DMS 273 (cell line): Measurements from ENCODE around the gene WTAP.
"Not testable (repeated sequence)": the region's sequence is repeated elsewhere in the genome, so short reads cannot be mapped to it uniquely, and the experiment has no call there.

Source experiments
- DNase-seq: peaks from one replicate; lab custom pipeline; 2025; ENCODE audit not compliant: unreplicated experiment; lab: John Stamatoyannopoulos, UW

Gene WTAP

GRCh38 chr6:159726918-159727716 lies at the start of gene WTAP:
TSS of gene WTAP (plus strand) at chr6:159727506. CDS start at chr6:159736266, 8,760 bp downstream.
- DNase-seq, result peak; percentile 97

DNA sequence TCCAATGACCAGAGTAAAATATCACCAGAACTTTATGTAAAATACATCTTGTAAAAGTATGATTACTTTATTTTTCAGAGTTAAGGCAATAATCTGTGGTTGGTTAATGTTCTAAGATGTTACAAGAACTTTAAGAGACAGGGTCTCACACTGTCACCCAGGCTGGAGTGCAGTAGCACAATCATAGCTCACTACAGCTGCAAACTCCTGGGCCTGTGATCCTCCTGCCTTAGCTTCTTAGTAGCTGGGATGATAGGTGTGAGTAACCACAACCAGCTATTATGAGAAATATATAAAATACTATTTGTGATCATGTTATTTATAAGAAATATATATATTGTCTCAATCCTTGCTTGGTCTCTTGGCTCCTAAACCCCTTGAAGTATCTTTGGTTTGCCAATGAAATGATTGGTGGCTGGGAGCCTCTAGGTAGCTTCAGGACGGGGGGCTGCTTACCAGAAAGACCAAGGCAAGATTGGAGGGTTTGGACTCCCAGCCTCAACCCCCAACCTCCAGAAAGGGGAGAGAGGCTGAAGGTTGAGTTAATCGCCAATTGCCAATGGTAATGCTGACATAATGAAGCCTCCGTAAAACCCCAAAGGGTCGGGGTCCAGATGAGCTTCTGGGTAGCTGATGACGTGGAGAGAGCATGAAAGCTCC lies 49.7 kb upstream of the WTAP start:
- no peak for DNase-seq

DNA sequence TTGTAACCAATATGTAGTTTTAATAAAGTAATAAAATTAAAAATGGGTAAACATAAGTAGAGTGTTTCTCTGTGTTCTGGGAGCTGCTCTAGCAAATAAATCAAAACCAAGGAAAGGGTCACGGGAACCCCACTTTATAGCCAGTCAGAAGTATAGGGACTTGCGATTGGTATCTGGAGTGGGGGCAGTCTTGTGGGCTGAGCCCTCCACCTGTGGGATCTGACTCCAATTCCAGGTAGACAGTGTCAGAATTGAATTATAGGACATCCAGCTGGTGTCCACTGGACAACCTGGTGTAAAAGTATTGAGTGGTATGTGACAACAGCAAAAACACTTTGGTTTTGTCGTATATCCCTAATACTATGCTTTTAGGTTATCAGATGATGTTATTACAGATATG lies 48.7 kb upstream of the WTAP start:
- no peak for DNase-seq

DNA sequence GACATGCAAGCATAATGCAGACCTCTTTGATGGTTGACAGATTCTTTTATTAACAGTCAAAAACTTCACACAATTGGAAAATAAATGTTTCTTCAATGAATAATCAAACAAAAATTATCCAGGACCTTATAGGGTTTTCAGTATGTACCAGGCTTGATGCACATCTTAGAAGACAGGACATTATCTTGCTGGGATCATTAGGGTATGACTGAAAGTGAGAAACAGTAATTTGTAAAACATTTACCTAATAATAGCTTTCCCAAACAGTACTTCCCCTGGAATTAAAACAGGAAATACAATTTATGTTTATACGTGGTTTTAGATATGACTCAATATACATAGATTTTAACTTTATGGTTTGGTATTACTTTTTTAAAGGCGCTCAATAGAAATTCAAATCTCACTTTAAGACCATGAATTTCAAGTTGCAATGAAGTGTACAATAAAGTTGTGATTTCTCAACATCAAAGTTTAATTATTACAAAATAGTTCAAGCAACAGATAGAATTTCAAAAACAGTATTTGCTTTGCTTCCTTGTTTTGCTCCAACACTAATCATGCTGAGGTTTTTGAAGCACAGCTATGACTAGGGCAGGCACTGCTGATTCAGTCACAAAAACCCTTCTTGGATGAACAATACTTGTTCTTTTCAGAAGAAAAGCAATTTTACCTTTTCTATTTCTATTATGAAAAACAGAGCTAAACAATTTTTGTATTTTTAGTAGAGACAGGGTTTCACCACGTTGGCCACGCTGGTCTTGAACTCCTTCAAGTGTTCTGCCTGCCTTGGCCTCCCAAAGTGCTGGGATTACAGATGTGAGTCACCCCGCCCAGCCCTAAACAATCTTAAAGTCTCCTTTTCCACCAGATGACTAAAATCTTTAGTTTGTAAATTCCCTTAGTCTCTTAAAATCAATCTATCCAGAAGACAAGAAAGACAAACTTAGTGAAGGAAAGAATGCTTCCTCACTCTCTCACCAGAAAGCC lies 47.9 kb upstream of the WTAP start:
- no peak for DNase-seq

GRCh38 chr6:159680104-159680503 lies 47.2 kb upstream of the WTAP start:
- no peak for DNase-seq

DNA sequence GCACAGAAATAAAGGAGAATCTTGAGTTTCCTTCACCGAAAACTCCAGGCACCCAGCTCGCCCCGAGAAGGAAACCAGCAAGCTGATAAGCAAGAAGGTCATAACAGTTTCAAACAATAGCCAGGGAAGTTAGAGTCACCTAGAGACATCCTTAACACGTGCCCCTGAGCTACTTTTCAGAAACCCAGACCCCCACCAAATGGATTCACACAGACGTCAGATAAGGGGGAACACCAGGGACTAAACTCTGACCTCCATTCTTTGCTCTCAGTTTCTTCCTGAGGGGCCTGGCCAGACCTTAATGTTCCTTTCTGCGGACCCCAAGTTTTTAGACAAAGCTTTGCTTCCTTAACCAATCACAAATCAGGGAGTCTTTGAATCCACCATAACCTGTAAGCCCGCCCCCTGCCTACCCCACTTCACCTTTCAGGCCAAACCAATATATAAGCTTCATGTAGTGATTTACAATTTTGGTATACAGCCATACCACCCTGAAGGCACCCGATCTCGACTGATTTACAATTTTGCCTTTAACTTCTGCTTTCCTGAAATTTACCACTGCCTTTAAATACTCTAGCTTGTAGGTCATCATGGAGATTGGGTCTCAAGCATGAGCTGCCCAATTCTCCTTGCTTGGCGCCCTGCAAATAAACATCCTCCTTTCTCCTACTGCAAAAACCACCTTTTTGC lies 46.0 kb upstream of the WTAP start:
- no peak for DNase-seq

DNA sequence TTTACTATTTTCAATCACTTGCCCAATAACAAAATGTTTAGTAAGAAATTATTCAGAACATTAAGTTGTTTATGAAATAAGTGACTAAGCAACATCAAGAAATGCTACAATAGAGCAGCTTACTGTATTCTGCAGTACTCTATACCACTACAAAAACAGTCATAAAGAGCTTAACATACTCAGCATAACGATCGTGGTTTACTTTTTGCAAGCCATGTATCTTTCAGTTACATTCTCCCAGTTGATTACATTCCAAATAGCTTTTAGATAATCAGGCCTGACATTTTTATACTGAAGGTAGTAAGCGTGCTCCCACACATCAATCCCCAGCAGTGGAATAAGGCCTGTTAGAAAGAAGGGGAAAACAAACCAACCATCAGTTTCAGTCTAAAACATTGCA lies 45.0 kb upstream of the WTAP start:
- no peak for DNase-seq

DNA sequence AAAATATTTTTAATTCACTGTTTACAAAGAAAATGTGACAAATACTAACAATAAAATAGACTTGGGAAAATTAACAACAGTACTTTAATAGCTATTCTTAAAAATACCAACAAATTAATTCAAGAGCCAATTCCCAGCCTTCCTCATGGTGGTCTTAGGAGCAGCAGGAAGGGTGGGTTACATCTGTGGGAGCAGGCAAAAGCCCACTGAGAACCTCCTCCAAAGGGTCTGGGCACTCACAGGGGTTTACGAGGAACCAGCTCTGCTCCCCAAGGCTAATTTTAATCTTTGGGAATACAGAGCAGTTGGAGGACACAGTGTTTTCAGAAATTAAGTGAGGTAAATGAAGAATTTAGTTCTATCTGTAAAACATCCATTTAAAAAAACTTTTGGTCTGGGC lies 44.5 kb upstream of the WTAP start:
- no peak for DNase-seq

DNA sequence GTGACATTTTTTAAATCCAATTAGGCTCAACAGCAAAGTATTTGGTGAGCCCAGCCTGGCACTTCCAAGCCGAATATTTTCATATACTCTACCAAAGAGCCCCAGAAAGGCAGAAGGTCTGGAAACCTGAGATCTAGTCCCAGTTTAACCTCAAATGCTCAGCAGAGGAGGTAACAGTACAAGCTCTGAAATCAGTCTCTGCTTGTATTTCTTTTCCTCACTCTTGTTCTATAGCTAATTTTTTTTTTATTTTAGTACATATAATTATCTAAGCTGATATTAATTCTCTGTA lies 43.3 kb upstream of the WTAP start:
- no peak for DNase-seq

GRCh38 chr6:159686040-159686439 lies 41.3 kb upstream of the WTAP start:
- no peak for DNase-seq

GRCh38 chr6:159686703-159687102 lies 40.6 kb upstream of the WTAP start:
- no peak for DNase-seq

DNA sequence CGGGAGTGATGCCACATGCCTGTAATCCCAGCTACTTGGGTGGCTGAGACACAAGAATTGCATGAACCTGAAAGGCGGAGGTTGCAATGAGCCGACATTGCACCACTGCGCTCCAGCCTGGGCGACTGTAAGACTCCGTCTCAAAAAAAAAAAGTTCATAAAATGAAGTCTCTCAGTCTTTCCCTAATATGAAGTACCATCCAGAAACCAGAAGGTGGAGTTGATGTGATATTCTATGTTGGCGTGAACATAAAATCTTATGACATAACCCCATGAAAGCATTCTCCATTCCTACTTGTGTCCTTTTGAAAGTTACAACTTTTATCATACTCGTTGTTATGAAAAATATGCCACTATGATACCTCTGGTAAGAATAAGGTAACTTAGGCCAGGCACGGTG lies 40.0 kb upstream of the WTAP start:
- DNase-seq, result no peak

DNA sequence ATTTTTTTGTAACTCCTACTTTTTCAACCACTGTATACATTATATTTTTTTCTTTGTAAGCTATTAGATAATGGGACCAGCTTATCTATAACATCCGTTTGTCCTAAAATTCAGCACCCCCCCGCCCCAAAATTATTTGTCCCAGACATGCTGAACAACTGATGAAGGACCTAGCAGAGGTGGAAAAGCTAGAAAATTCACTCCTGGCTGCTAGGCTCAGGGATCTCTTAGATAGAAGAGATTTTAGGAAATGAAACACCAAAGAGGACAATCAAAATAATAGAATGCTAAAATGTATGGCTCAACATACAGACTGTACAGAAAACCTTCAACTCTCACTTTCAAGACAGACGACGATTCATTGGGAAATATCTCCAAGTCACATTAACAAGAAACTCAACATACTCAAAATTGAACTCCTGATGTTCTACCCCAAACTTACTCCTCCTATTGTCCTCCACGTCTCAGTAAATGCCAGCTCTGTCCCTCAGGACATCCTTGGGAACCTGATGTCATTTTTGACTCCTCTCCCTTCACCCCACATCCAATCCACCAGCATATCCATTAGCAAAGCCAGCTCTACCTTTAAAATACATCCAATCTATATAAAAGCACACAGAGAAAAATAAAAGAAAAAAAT lies 38.9 kb upstream of the WTAP start:
- DNase-seq, result no peak

DNA sequence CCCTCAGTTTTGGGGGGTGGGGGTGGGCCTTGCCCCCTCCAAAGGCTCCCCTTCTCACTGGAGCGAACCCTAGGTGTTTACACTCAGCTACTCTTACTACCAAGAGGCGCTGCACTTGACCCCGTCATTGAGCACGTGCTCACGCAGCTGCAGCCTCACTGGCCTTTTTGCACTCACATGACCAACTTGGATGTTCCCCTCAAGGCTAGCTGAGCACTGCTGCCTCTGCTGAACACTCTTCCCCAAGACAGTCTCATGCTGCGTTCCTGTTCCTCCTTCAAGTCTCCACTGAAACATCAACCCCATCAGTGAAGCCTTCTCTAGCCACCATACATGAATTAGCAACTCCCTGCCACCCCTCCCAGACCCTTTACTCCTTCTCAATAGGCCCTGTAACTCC lies 38.3 kb upstream of the WTAP start:
- no peak for DNase-seq

DNA sequence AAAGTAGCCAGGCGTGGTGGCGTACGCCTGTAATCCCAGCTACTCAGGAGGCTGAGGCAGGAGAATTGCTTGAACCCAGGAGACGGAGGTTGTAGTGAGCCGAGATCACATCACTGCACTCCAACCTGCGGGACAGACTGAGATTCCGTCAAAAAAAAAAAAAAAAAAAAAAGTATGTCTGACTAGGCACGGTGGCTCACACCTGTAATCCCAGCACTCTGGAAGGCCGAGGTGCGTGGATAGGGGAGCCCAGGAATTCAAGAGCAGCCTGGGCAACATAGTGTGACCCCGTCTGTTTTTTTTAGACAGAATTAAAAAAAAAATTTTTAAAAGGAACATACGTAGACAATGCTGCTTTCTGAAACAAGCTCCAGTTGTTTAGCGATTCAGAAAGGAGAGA lies 37.2 kb upstream of the WTAP start:
- DNase-seq, result not testable (repeated sequence)

- peak; percentile 72 for DNase-seq
Measured at GRCh38 chr6:159691133-159691962, 36.0 kb upstream of the WTAP start.

GRCh38 chr6:159691963-159692287 lies 35.4 kb upstream of the WTAP start:
- peak; percentile 33 for DNase-seq

DNA sequence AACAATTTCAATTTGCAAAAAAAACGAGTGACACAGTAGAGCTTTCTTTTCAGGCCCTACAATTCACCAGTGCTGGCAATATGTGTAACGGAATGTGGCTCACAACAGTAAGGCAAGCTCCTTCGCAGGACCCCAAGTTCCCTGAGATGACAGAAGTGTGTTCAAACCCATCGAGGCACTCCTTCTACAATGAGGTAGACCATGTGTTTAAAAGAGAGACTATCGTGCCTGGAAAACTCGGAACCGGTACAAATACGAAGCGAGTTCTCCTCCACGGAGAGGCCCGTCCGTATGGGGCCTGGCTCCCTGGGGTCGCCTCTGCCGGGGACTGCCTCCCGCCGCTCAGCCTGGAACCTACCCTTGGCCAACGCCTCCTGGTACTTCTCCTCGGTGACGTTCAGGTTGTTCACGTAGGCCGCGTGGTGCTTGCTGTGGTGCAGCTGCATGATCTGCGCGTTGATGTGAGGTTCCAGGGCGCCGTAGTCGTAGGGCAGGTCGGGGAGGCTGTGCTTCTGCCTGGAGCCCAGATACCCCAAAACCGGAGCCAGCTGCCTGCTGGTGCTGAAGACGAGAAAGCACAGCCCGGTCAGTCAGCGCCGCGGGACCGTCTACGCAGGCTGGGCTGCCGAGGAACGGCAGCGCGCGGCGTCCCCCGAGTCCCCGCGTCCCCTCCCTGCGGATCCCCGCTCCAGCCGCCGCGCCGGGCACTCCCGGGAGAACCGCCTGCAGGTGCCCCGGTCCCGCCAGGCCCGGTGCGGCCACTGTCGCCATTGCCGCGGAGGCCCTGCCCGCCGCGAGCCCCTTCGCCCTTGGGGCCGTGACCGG lies 34.8 kb upstream of the WTAP start:
- peak; percentile 73 for DNase-seq
